Panc1 (cell line): ENCODE data around the gene WARS2. TPM values are rescaled to one million over a fixed set of nuclear protein-coding genes. Genes with fewer than 3 reads are reported as not detected.

Source experiments
- ATAC-seq: fragments of 200-7000 bp; cut with Tn5 transposase; 2 replicates; pipeline ENCODE4 v1.9.1; 2020; ENCODE audit warnings: mild to moderate bottlenecking, moderate library complexity
- BruUV-seq: library from RNA; stranded (reverse); fragments of 400-500 nt; replicated peaks from 2 replicates; lab custom pipeline; 2021; lab: Mats Ljungman, UMichigan
- CTCF ChIA-PET: fragments of 300-600 bp; sonication (Branson Sonifier 250); formaldehyde crosslinking; loops from one replicate; lab custom pipeline; 2022; ENCODE audit warnings: antibody characterized with exemption; lab: Charles Lee
- POLR2A ChIA-PET: fragments of 300-600 bp; sonication (Branson Sonifier 250); formaldehyde crosslinking; loops from one replicate; lab custom pipeline; 2022; ENCODE audit warnings: antibody characterized with exemption; lab: Charles Lee
- DNase-seq: peaks from one replicate; pipeline ENCODE4 v3.0.0-alpha.2; 2010; ENCODE audit warnings: low read depth, low spot score
- H3K27ac ChIP-seq: 2 replicates; pipeline ENCODE4 v1.5.1; 2011; ENCODE audit warnings: mild to moderate bottlenecking, low read length, inconsistent platforms
- H3K27me3 ChIP-seq: fragments of 200-500 bp; sonication (Bioruptor generic); 2 replicates; pipeline ENCODE4 v1.6.0; 2014; ENCODE audit warnings: low read length, inconsistent platforms; ENCODE audit not compliant: control insufficient read depth, insufficient read depth
- H3K36me3 ChIP-seq: fragments of 200-500 bp; sonication (Bioruptor generic); 2 replicates; pipeline ENCODE4 v1.5.1; 2014; ENCODE audit warnings: inconsistent platforms, mild to moderate bottlenecking, low read length, moderate library complexity; ENCODE audit not compliant: control insufficient read depth, insufficient read depth
- H3K4me1 ChIP-seq: 2 replicates; pipeline ENCODE4 v1.5.1; 2011; ENCODE audit warnings: inconsistent platforms, mild to moderate bottlenecking, low read length, moderate library complexity; ENCODE audit not compliant: control insufficient read depth, insufficient read depth
- H3K4me3 ChIP-seq, 2 experiments: 2 replicates each; pipeline ENCODE4 v1.5.1; 2011 to 2012; ENCODE audit warnings: low read depth in 2 of 2, low read length in 2 of 2, mild to moderate bottlenecking in 2 of 2, inconsistent platforms in 1 of 2, moderate library complexity in 1 of 2
- H3K9me3 ChIP-seq: fragments of 200-500 bp; sonication (Bioruptor generic); 2 replicates; pipeline ENCODE4 v1.5.1; 2014; ENCODE audit warnings: low read depth, mild to moderate bottlenecking, inconsistent platforms, low read length, moderate library complexity; ENCODE audit not compliant: control insufficient read depth, insufficient read depth
- POLR2AphosphoS5 ChIP-seq: IDR thresholded peaks from 2 replicates; pipeline ENCODE4 v1.6.1; 2012; ENCODE audit warnings: mild to moderate bottlenecking, low read depth, low read length, moderate library complexity
- SIN3A ChIP-seq: IDR thresholded peaks from 2 replicates; pipeline ENCODE4 v1.6.1; 2012; ENCODE audit warnings: low read depth, mild to moderate bottlenecking, low read length, moderate library complexity, borderline replicate concordance; ENCODE audit not compliant: insufficient read depth
- TCF7L2 ChIP-seq: IDR thresholded peaks from 2 replicates; pipeline ENCODE4 v1.6.1; 2011; ENCODE audit warnings: mild to moderate bottlenecking, low read depth, low read length, inconsistent platforms
- in situ Hi-C: cut with HindIII; loops from 2 replicates; pipeline ENCODE4 v1.10.0; 2016; ENCODE audit warnings: low sequenced_read_pairs, low pct_unique_long_range_greater_than_20kb
- intact Hi-C: fragments of 100-400 bp; cut with micrococcal nuclease; formaldehyde crosslinking; loops from one replicate; pipeline ENCODE4 v1.10.0; 2022; ENCODE audit not compliant: unreplicated experiment
- total RNA-seq: library from RNA; stranded (reverse); gene quantifications from one replicate; pipeline ENCODE4 v1.2.1, GENCODE V29; 2021; ENCODE audit not compliant: unreplicated experiment
- TF ChIP-seq, protein P1 (sequence below), 2 experiments: IDR thresholded peaks; 2 replicates each; pipeline ENCODE4 v1.6.1; 2011 to 2012; ENCODE audit warnings: low read depth in 2 of 2, control low read depth in 1 of 2, low read length in 1 of 2, mild to moderate bottlenecking in 1 of 2, moderate library complexity in 1 of 2; ENCODE audit not compliant: insufficient read depth in 1 of 2
- TF ChIP-seq, protein P2 (sequence below): fragments of 450-650 bp; IDR thresholded peaks from 2 replicates; pipeline ENCODE4 v1.5.1; 2017; ENCODE audit warnings: mild to moderate bottlenecking

The WARS2 gene
- total RNA-seq, 1 experiment from 2014 or later: 6.6 TPM

DNA sequence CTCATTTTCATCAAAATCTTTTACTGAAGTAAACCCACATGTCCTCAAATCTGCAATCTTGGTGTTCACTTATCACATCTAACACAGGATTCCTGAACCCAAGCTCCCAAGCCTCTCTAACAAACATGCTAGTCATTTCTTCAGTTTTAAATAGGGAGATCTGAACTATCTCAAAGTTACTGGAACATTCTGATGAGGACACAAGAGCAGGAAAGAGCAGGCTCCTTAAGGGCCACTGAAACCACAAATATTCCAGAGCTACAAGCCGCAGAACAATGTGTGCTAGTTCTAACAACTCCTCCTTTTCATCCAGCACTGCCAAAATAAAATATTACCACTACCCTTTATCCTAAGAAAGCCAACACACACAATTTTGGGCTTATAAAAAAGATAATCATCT is 38.9 kb downstream of the WARS2 start:
- no peak for TF ChIP-seq TCF7L2
- intact Hi-C loops (no loop called here), in situ Hi-C loops (no loop called here)
- BruUV-seq: no TSS peak
- H3K27ac ChIP-seq: no peak overlapping the region
- no peaks in the 10 kb centered on the region for H3K36me3 ChIP-seq
- DNase-seq (no peak), ATAC-seq (no peak)
- no peaks in the 10 kb centered on the region for H3K27me3 ChIP-seq
- ChIA-PET POLR2A (no interaction called here), CTCF (no interaction called here)
- H3K9me3 ChIP-seq: no peaks in the 10 kb centered on the region
- H3K4me3 ChIP-seq: no peak overlapping the region
- H3K4me1 ChIP-seq: no peaks in the 10 kb centered on the region

DNA sequence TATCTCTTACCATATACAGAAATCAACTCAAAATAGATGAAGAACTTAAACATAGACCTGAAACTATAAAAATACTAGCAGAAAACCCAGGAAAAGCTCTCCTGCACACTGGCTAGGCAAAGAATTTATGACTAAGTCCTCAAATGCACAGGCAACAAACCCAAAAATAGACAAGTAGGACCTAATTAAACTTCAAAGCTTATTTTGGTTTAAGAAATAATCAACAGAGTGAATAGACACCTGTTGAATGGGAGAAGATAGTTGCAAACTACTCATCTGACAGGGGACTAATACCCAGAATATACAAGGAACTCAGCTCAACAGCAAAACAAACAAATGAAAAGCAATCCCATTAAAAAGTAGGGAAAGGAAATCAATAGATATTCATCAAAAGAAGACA is 40.7 kb downstream of the WARS2 start:
- no peaks in the 10 kb centered on the region for H3K4me1 ChIP-seq
- TF ChIP-seq, protein P1, sequence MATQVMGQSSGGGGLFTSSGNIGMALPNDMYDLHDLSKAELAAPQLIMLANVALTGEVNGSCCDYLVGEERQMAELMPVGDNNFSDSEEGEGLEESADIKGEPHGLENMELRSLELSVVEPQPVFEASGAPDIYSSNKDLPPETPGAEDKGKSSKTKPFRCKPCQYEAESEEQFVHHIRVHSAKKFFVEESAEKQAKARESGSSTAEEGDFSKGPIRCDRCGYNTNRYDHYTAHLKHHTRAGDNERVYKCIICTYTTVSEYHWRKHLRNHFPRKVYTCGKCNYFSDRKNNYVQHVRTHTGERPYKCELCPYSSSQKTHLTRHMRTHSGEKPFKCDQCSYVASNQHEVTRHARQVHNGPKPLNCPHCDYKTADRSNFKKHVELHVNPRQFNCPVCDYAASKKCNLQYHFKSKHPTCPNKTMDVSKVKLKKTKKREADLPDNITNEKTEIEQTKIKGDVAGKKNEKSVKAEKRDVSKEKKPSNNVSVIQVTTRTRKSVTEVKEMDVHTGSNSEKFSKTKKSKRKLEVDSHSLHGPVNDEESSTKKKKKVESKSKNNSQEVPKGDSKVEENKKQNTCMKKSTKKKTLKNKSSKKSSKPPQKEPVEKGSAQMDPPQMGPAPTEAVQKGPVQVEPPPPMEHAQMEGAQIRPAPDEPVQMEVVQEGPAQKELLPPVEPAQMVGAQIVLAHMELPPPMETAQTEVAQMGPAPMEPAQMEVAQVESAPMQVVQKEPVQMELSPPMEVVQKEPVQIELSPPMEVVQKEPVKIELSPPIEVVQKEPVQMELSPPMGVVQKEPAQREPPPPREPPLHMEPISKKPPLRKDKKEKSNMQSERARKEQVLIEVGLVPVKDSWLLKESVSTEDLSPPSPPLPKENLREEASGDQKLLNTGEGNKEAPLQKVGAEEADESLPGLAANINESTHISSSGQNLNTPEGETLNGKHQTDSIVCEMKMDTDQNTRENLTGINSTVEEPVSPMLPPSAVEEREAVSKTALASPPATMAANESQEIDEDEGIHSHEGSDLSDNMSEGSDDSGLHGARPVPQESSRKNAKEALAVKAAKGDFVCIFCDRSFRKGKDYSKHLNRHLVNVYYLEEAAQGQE (IDR thresholded peaks at IDR 0.05; ENCODE audit: insufficient read depth in 1 of 2, low read depth in 2 of 2, low read length in 1 of 2): no peak
- TF ChIP-seq, protein P2, sequence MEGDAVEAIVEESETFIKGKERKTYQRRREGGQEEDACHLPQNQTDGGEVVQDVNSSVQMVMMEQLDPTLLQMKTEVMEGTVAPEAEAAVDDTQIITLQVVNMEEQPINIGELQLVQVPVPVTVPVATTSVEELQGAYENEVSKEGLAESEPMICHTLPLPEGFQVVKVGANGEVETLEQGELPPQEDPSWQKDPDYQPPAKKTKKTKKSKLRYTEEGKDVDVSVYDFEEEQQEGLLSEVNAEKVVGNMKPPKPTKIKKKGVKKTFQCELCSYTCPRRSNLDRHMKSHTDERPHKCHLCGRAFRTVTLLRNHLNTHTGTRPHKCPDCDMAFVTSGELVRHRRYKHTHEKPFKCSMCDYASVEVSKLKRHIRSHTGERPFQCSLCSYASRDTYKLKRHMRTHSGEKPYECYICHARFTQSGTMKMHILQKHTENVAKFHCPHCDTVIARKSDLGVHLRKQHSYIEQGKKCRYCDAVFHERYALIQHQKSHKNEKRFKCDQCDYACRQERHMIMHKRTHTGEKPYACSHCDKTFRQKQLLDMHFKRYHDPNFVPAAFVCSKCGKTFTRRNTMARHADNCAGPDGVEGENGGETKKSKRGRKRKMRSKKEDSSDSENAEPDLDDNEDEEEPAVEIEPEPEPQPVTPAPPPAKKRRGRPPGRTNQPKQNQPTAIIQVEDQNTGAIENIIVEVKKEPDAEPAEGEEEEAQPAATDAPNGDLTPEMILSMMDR: no peak
- TF ChIP-seq TCF7L2 (no peak), SIN3A (no peak), POLR2AphosphoS5 (no peak)
- ChIA-PET POLR2A (no interaction called here), CTCF (no interaction called here)
- no peak overlapping the region for H3K4me3 ChIP-seq
- no peak overlapping the region for H3K27ac ChIP-seq
- no peaks in the 10 kb centered on the region for H3K36me3 ChIP-seq
- DNase-seq (no peak), ATAC-seq (no peak)
- intact Hi-C loops: no loop called here
- BruUV-seq: no TSS peak
- no peaks in the 10 kb centered on the region for H3K27me3 ChIP-seq
- in situ Hi-C loops: no loop called here
- H3K9me3 ChIP-seq: no peaks in the 10 kb centered on the region

DNA sequence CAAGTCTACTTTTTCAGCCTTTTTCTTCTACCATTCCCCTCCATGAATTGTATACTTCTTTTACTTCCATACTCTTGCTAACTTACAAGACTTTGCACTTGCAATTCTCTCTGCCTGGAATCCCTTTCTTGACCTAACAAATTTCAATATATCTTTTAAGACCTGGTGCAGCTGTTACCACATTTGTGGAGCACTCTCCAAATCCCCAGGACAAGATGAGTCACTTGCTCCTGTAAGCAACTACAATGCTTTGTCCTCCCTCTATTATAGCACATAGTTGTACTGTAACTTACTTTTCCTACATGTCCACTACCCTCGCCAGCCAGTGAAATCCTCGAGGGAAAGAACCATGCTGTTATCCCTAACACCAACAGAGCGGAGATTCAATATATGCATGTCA is 43.1 kb downstream of the WARS2 start:
- intact Hi-C loops (no loop called here), in situ Hi-C loops (no loop called here)
- H3K4me1 ChIP-seq: no peaks in the 10 kb centered on the region
- no peaks in the 10 kb centered on the region for H3K9me3 ChIP-seq
- H3K36me3 ChIP-seq: no peaks in the 10 kb centered on the region
- POLR2A ChIA-PET: no interaction called here
- DNase-seq (no peak), ATAC-seq (no peak)
- no peak overlapping the region for H3K27ac ChIP-seq
- TF ChIP-seq POLR2AphosphoS5: no peak
- TF ChIP-seq, protein P1 (IDR thresholded peaks at IDR 0.05; ENCODE audit: insufficient read depth in 1 of 2, low read depth in 2 of 2, low read length in 1 of 2): no peak
- no peak for TF ChIP-seq SIN3A
- TF ChIP-seq, protein P2: no peak
- TF ChIP-seq TCF7L2: no peak
- H3K27me3 ChIP-seq: no peaks in the 10 kb centered on the region
- no peak overlapping the region for H3K4me3 ChIP-seq
- no TSS peak for BruUV-seq
- CTCF ChIA-PET: no interaction called here
